GM23248 (cell line): Measurements from ENCODE around the gene RHBDL3. TPM values are rescaled to one million over a fixed set of nuclear protein-coding genes. Genes with fewer than 3 reads are reported as not detected.

ENCODE experiments used
- DNase-seq: peaks from one replicate; pipeline ENCODE4 v3.0.0-alpha.2; 2015
- H2AFZ ChIP-seq: fragments of 200-600 bp; sonication (generic); 2 replicates; pipeline ENCODE4 v1.6.1; 2016; ENCODE audit warnings: antibody characterized with exemption
- H3F3A ChIP-seq: fragments of 200-600 bp; sonication (generic); 2 replicates; pipeline ENCODE4 v1.6.1; 2016; ENCODE audit warnings: mild to moderate bottlenecking, antibody characterized with exemption, mixed run types; ENCODE audit not compliant: insufficient read depth
- H3K27ac ChIP-seq: fragments of 200-600 bp; sonication (generic); 2 replicates; pipeline ENCODE4 v1.5.1; 2016; ENCODE audit warnings: mild to moderate bottlenecking
- H3K27me3 ChIP-seq: fragments of 200-600 bp; sonication (generic); replicated peaks from 2 replicates; pipeline ENCODE4 v1.6.1; 2016; ENCODE audit warnings: mild to moderate bottlenecking; ENCODE audit not compliant: insufficient read depth
- H3K36me3 ChIP-seq: fragments of 200-600 bp; sonication (generic); 2 replicates; pipeline ENCODE4 v1.6.1; 2016; ENCODE audit warnings: low read depth, mild to moderate bottlenecking
- H3K4me1 ChIP-seq: fragments of 200-600 bp; sonication (generic); 2 replicates; pipeline ENCODE4 v1.6.1; 2016; ENCODE audit warnings: mild to moderate bottlenecking; ENCODE audit not compliant: insufficient read depth
- H3K4me2 ChIP-seq: fragments of 200-600 bp; sonication (generic); one replicate; pipeline ENCODE4 v1.6.1; 2016; ENCODE audit warnings: mild to moderate bottlenecking; ENCODE audit not compliant: unreplicated experiment
- H3K4me3 ChIP-seq: fragments of 200-600 bp; sonication (generic); 2 replicates; pipeline ENCODE4 v1.5.1; 2016; ENCODE audit warnings: mild to moderate bottlenecking
- H3K79me2 ChIP-seq: fragments of 200-600 bp; sonication (generic); 2 replicates; pipeline ENCODE4 v1.6.1; 2016; ENCODE audit warnings: mild to moderate bottlenecking; ENCODE audit not compliant: insufficient read depth
- H3K9ac ChIP-seq: fragments of 200-600 bp; sonication (generic); 2 replicates; pipeline ENCODE4 v1.6.1; 2016; ENCODE audit warnings: mild to moderate bottlenecking
- H3K9me2 ChIP-seq: fragments of 200-600 bp; sonication (generic); 2 replicates; pipeline ENCODE4 v1.6.1; 2016; ENCODE audit warnings: mixed run types, mild to moderate bottlenecking, moderate library complexity; ENCODE audit not compliant: insufficient read depth
- H3K9me3 ChIP-seq: fragments of 200-600 bp; sonication (generic); one replicate; pipeline ENCODE4 v1.6.1; 2017; ENCODE audit warnings: low read depth
- H4K20me1 ChIP-seq: fragments of 200-600 bp; sonication (generic); 2 replicates; pipeline ENCODE4 v1.6.0; 2016; ENCODE audit not compliant: insufficient read depth
- EZH2 ChIP-seq: fragments of 200-600 bp; sonication (generic); IDR thresholded peaks from 2 replicates; pipeline ENCODE4 v1.6.1; 2018; ENCODE audit warnings: antibody characterized with exemption, mild to moderate bottlenecking; ENCODE audit not compliant: insufficient read depth, poor library complexity, severe bottlenecking
- EZH2phosphoT487 ChIP-seq: fragments of 200-600 bp; sonication (generic); IDR thresholded peaks from 2 replicates; pipeline ENCODE4 v1.6.1; 2018; ENCODE audit warnings: antibody characterized with exemption, moderate library complexity, mild to moderate bottlenecking, low read depth; ENCODE audit not compliant: insufficient read depth
- WGBS, 2 experiments: methylation state at CpG; one replicate each; pipeline ENCODE4 v1.1.6; 2015 to 2017; ENCODE audit warnings: low lambda C conversion rate in 2 of 2, low coverage in 1 of 2; ENCODE audit errors: missing lambda C conversion rate in 2 of 2; 5-methylcytosine and 5-hydroxymethylcytosine counted together
- in situ Hi-C: fragments of 300-500 bp; cut with MboI; formaldehyde crosslinking; loops from 2 replicates; pipeline ENCODE4 v1.15.0; 2020
- polyA plus RNA-seq: library from polyadenylated mRNA; unstranded; fragments of >200 nt; fragmentation: Nextera tagmentation; extraction: Ambion mirVana; gene quantifications from 2 replicates; pipeline ENCODE4 v1.2.1, GENCODE V29; 2016
- total RNA-seq: library from RNA; depleted of rRNA; stranded (reverse); fragments of >200 nt; shearing (Covaris generic); gene quantifications from 2 replicates; pipeline ENCODE4 v1.2.3, GENCODE V29; 2014

Gene RHBDL3
- total and polyA plus RNA-seq, 2 experiments from 2014 or later: 0.09 to 0.11 TPM

- Histone ChIP-seq H3F3A (0 out of 2 replicates have a peak, but pooled peaks cover 5% of the 10 kb centered on the region), H3K9me2 (no peaks in the 10 kb centered on the region), H3K4me2 (no peak overlapping the region), H3K4me3 (no peak overlapping the region), H3K9me3 (no peaks in the 10 kb centered on the region), H3K4me1 (peaks cover 3% of the 10 kb centered on the region; the same call in 1 of the 2 replicates), H4K20me1 (no peaks in the 10 kb centered on the region), H2AFZ (no peak overlapping the region), H3K27me3 (no peaks in the 10 kb centered on the region), H3K9ac (no peak overlapping the region), H3K27ac (no peak overlapping the region), H3K36me3 (no peaks in the 10 kb centered on the region), H3K79me2 (no peaks in the 10 kb centered on the region)
- no peak for DNase-seq
- WGBS, 2 experiments: 88 to 94% methylated on average over 5 of the region's 5 CpGs
- in situ Hi-C loops: no loop called here
- TF ChIP-seq EZH2 (no peak), EZH2phosphoT487 (no peak)
Observed at GRCh38 chr17:32274101-32274500, 8.5 kb downstream of the RHBDL3 start.

- no peak for TF ChIP-seq EZH2
- TF ChIP-seq EZH2phosphoT487: no peak
- no peaks in the 10 kb centered on the region for H3K9me3 ChIP-seq
- WGBS, 2 experiments: 83 to 87% methylated on average over 6 of the region's 6 CpGs
- no peaks in the 10 kb centered on the region for H3K36me3 ChIP-seq
- H3K9me2 ChIP-seq: no peaks in the 10 kb centered on the region
- in situ Hi-C loops: no loop called here
- H3K4me1 ChIP-seq: peaks cover 3% of the 10 kb centered on the region; the same call in 1 of the 2 replicates
- no peak overlapping the region for H3K4me3 ChIP-seq
- no peaks in the 10 kb centered on the region for H3K79me2 ChIP-seq
- 0 out of 2 replicates have a peak, but pooled peaks cover 5% of the 10 kb centered on the region for H3F3A ChIP-seq
- no peaks in the 10 kb centered on the region for H4K20me1 ChIP-seq
- no peaks in the 10 kb centered on the region for H3K27me3 ChIP-seq
- no peak for DNase-seq
- H3K27ac ChIP-seq: no peak overlapping the region
- no peak overlapping the region for H2AFZ ChIP-seq
- no peak overlapping the region for H3K4me2 ChIP-seq
- no peak overlapping the region for H3K9ac ChIP-seq
Observed at GRCh38 chr17:32274643-32275042, 9.0 kb downstream of the RHBDL3 start.

- in situ Hi-C loops: no loop called here
- Histone ChIP-seq H3K9ac (no peak overlapping the region), H3K9me2 (no peaks in the 10 kb centered on the region)
Observed at GRCh38 chr17:32275060-32276042, 9.7 kb downstream of the RHBDL3 start.

DNA sequence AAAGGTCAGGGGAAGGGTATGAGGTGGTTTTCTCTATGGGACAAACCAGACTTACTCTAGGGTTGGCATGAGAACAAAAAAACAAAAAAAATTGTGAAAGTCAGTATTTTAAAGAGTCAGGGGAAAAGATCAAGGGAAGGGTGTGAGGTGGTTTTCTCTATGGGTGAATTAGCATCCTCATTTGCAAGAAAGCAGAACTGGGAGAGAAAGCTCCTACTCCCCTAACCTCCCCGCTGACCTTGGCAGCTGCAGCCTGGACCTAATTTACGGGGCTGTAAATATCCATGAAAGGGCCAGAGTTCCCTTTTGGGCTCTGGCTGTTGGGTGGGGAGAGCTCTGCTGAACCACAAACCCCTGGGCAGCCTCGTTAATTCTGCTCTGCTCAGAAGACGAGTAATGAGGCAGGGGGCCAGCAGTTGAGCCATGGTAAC, 10.6 kb downstream of the RHBDL3 start:
- no peak overlapping the region for H3K27ac ChIP-seq
- no peaks in the 10 kb centered on the region for H3K79me2 ChIP-seq
- H4K20me1 ChIP-seq: no peaks in the 10 kb centered on the region
- no peak overlapping the region for H3K4me2 ChIP-seq
- H3K9me2 ChIP-seq: no peaks in the 10 kb centered on the region
- in situ Hi-C loops: no loop called here
- DNase-seq: no peak
- no peaks in the 10 kb centered on the region for H3K27me3 ChIP-seq
- TF ChIP-seq EZH2: no peak
- TF ChIP-seq EZH2phosphoT487: no peak
- no peak overlapping the region for H2AFZ ChIP-seq
- peaks cover 3% of the 10 kb centered on the region; the same call in 1 of the 2 replicates for H3K4me1 ChIP-seq
- H3K9ac ChIP-seq: no peak overlapping the region
- H3K9me3 ChIP-seq: no peaks in the 10 kb centered on the region
- no peak overlapping the region for H3K4me3 ChIP-seq
- 87 to 88% methylated on average over 4 of the region's 4 CpGs for WGBS, 2 experiments
- H3K36me3 ChIP-seq: no peaks in the 10 kb centered on the region
- H3F3A ChIP-seq: 0 out of 2 replicates have a peak, but pooled peaks cover 3% of the 10 kb centered on the region

More at GRCh38 chr17:32275060-32276042, 9.7 kb downstream of the RHBDL3 start:
- Histone ChIP-seq H4K20me1 (no peaks in the 10 kb centered on the region), H3K4me1 (peaks cover 3% of the 10 kb centered on the region; the same call in 1 of the 2 replicates), H3K27me3 (no peaks in the 10 kb centered on the region), H3F3A (0 out of 2 replicates have a peak, but pooled peaks cover 5% of the 10 kb centered on the region), H3K4me2 (no peak overlapping the region), H3K27ac (no peak overlapping the region), H3K4me3 (no peak overlapping the region), H3K9me3 (no peaks in the 10 kb centered on the region), H3K36me3 (no peaks in the 10 kb centered on the region), H2AFZ (no peak overlapping the region), H3K79me2 (no peaks in the 10 kb centered on the region)
- WGBS, 2 experiments: 21 to 23% methylated on average over 19 of the region's 19 CpGs
- no peak for TF ChIP-seq EZH2phosphoT487
- no peak for TF ChIP-seq EZH2
- DNase-seq: peak; percentile 98
